Tibial artery (tissue), 4 donors: ENCODE data around the gene MTARC1.

Source experiments
- DNase-seq, 2 donors: peaks; one replicate each; pipeline ENCODE4 v3.0.0-alpha.2; 2019
- H3K27ac ChIP-seq, 2 donors: fragments of 200-600 bp; sonication (generic) in 1 of 2; 1 replicate in 1 of 2; 2 replicates in 1 of 2; pipeline ENCODE4 v1.5.1; 2018 to 2019; ENCODE audit warnings: mild to moderate bottlenecking in 1 of 2
- H3K27me3 ChIP-seq, 2 donors: fragments of 200-600 bp; sonication (generic) in 1 of 2; one replicate each; pipeline versions ENCODE4 v1.5.1 to v1.6.0; 2016 to 2019
- H3K36me3 ChIP-seq, 3 donors: fragments of 200-600 bp; sonication (generic) in 2 of 3; one replicate each; pipeline ENCODE4 v1.5.1; 2016 to 2019; ENCODE audit warnings: mild to moderate bottlenecking in 2 of 3
- H3K4me1 ChIP-seq, 4 donors: fragments of 200-600 bp; sonication (generic) in 2 of 4; 1 replicate in 3 of 4; 2 replicates in 1 of 4; pipeline ENCODE4 v1.5.1; 2016 to 2019
- H3K4me3 ChIP-seq, 2 donors: fragments of 200-600 bp; sonication (generic) in 1 of 2; 1 replicate in 1 of 2; 2 replicates in 1 of 2; pipeline ENCODE4 v1.5.1; 2018 to 2019; ENCODE audit warnings: mild to moderate bottlenecking in 2 of 2
- H3K9me3 ChIP-seq, 3 donors: fragments of 200-600 bp; sonication (generic) in 1 of 3; one replicate each; pipeline ENCODE4 v1.5.1; 2016 to 2019
- CTCF ChIP-seq, 2 experiments: fragments of 200-600 bp in 1 of 2; fragments of 450-650 bp in 1 of 2; IDR thresholded peaks; one replicate each; pipeline ENCODE4 v1.5.1; 2017 to 2019; ENCODE audit warnings: antibody characterized with exemption in 2 of 2, mild to moderate bottlenecking in 1 of 2, moderate library complexity in 1 of 2
- intact Hi-C: fragments of 100-400 bp; cut with DNase I; formaldehyde crosslinking; loops from one replicate; pipeline ENCODE4 v1.15.0; 2023; ENCODE audit warnings: low total_unique reads

MTARC1 gene

DNA sequence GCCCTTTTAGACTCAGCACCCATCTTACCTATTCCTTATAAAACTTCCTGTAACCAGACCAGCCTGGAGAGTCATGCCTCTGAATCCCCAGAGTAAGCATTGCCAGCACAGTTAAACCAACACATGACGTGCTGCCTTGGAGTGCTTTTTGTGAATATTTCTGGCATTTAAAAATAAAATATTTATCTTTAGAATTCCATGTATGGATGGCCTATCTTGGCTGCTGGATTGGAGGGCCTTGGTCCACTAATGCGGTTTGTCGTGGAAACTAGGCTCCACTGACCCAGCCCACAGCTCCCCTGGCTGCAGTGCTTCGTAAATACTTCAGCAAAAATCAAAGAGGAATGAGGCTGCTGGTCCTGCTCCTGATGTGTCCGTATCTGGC lies 17.5 kb downstream of the MTARC1 start:
- H3K27ac ChIP-seq: peak overlapping the region; percentile 64 to 78
- TF ChIP-seq CTCF (IDR thresholded peaks at IDR 0.05): peak; percentile 21 to 28
- H3K4me3 ChIP-seq: peak overlapping the region in 1 of 2 donors; percentile 19
- intact Hi-C loops: no loop called here
- no peak for DNase-seq
- peaks cover 0 to 26% (median 13%) of the 10 kb centered on the region in 4 donors for H3K4me1 ChIP-seq
- no peaks in the 10 kb centered on the region for H3K27me3 ChIP-seq
- no peaks in the 10 kb centered on the region for H3K9me3 ChIP-seq
- H3K36me3 ChIP-seq: peaks cover 0 to 11% (median 0%) of the 10 kb centered on the region in 3 donors

- no peaks in the 10 kb centered on the region for H3K27me3 ChIP-seq
- peaks cover 0 to 32% (median 16%) of the 10 kb centered on the region in 4 donors for H3K4me1 ChIP-seq
- no peak overlapping the region for H3K4me3 ChIP-seq
- DNase-seq: no peak
- H3K27ac ChIP-seq: no peak overlapping the region
- no peak for TF ChIP-seq CTCF (IDR thresholded peaks at IDR 0.05)
- H3K9me3 ChIP-seq: no peaks in the 10 kb centered on the region
- H3K36me3 ChIP-seq: peaks cover 0 to 1% (median 0%) of the 10 kb centered on the region in 3 donors
- intact Hi-C loops: no loop called here
Measured at GRCh38 chr1:220806408-220806807, 19.7 kb downstream of the MTARC1 start.

- Histone ChIP-seq H3K27me3 (no peaks in the 10 kb centered on the region), H3K4me3 (no peak overlapping the region), H3K27ac (no peak overlapping the region), H3K9me3 (no peaks in the 10 kb centered on the region), H3K4me1 (peaks cover 0 to 26% (median 14%) of the 10 kb centered on the region in 4 donors), H3K36me3 (peaks cover 0 to 5% (median 4%) of the 10 kb centered on the region in 3 donors)
- TF ChIP-seq CTCF (IDR thresholded peaks at IDR 0.05): no peak
- intact Hi-C loops: no loop called here
- no peak for DNase-seq
Measured at GRCh38 chr1:220807726-220808125, 21.0 kb downstream of the MTARC1 start.

DNA sequence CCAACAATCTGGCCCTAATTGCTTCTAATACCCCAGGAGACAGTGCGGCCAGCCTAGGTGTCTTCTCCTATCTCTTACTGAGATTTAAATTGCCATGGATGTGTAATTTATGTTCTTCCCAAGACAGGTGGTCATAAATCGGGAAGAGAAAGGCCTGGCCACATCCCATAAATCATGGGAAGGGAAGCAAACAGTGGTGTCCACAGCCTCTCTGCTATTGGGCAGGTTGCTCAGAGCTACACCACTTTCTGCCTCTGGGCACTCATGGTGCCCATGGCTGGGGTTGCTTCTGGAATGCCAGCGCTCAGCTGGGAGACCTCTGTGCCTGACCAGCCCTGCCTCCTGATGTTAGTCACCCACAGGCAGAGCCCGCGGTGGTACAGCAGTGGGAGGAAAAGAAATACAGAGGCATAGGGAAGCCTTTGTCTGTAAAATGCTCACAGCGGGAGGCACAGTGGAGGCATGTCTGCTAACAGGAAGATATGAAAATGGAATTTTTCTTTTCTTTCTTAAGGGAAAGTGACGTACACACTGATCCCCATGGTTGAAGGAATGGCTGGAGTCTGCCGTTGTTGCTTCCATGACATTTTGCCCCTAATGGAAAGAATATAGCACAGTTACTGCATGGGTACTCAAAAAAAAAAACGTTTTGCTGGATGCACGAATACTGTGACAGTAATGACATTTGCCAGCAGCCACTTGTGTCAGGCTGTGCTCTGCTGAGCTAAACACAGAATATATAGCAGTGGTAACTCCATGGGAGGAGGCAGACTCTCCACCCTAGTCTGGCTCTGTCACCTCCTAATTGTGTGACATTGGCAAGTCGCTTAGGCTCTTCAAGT lies 21.9 kb downstream of the MTARC1 start:
- intact Hi-C loops: no loop called here
- Histone ChIP-seq H3K4me1 (peaks cover 0 to 17% (median 8%) of the 10 kb centered on the region in 4 donors), H3K27ac (no peak overlapping the region)

GRCh38 chr1:220809187-220809550 lies 22.5 kb downstream of the MTARC1 start:
- peaks cover 0 to 15% (median 4%) of the 10 kb centered on the region in 3 donors for H3K36me3 ChIP-seq
- no peak overlapping the region for H3K4me3 ChIP-seq
- intact Hi-C loops: no loop called here
- H3K9me3 ChIP-seq: no peaks in the 10 kb centered on the region
- H3K27ac ChIP-seq: no peak overlapping the region
- H3K4me1 ChIP-seq: peaks cover 0 to 11% (median 5%) of the 10 kb centered on the region in 4 donors
- H3K27me3 ChIP-seq: no peaks in the 10 kb centered on the region
- TF ChIP-seq CTCF (IDR thresholded peaks at IDR 0.05): no peak
- no peak for DNase-seq

More for the DNA sequence above, 21.9 kb downstream of the MTARC1 start:
- Histone ChIP-seq H3K4me3 (no peak overlapping the region), H3K27me3 (no peaks in the 10 kb centered on the region), H3K9me3 (no peaks in the 10 kb centered on the region), H3K36me3 (peaks cover 0 to 12% (median 4%) of the 10 kb centered on the region in 3 donors)
- DNase-seq: no peak
- no peak for TF ChIP-seq CTCF (IDR thresholded peaks at IDR 0.05)
